Measurements from ENCODE around the gene FSTL4. TPM values are rescaled to one million over a fixed set of nuclear protein-coding genes. Genes with fewer than 3 reads are reported as not detected.

FSTL4 gene
- polyA plus RNA-seq, 3 donors, result not detected

GRCh38 chr5:133336121-133336968 lies 276.0 kb downstream of the FSTL4 start:
- no peak overlapping the region for H3K4me2 ChIP-seq (replicated peaks; ENCODE audit: extremely low read depth, low read length, poor library complexity, severe bottlenecking)
- H3K4me3 Mint-ChIP-seq, result no peak overlapping the region
- no peaks in the 10 kb centered on the region for H3K36me3 Mint-ChIP-seq
- H2AFZ ChIP-seq (ENCODE audit: insufficient read depth, low read depth, low read length, poor library complexity, severe bottlenecking), result no peak overlapping the region
- no peaks in the 10 kb centered on the region for H3K9me3 ChIP-seq (replicated peaks in 1 of 2; ENCODE audit: control insufficient read depth in 1 of 2, insufficient read depth in 1 of 2, low read length in 2 of 2)
- no peak overlapping the region for H3K27ac ChIP-seq (ENCODE audit: low read depth in 1 of 2, low read length in 2 of 2)
- H3K27me3 Mint-ChIP-seq (ENCODE audit: low read depth in 3 of 3), result peaks cover 0 to 4% (median 4%) of the 10 kb centered on the region in 3 donors
- H3K9me3 Mint-ChIP-seq, result no peaks in the 10 kb centered on the region
- no peaks in the 10 kb centered on the region for H4K20me1 ChIP-seq (ENCODE audit: insufficient read depth, low read length)
- H3K4me3 ChIP-seq (replicated peaks in 1 of 3; ENCODE audit: low read depth in 2 of 3, low read length in 3 of 3), result no peak overlapping the region
- H3K4me1 ChIP-seq (ENCODE audit: control insufficient read depth in 1 of 2, insufficient read depth in 2 of 2, low read length in 2 of 2), result no peaks in the 10 kb centered on the region
- intact Hi-C loops (cut with micrococcal nuclease), result no loop called here
- H3K79me2 ChIP-seq (ENCODE audit: insufficient read depth, low read length), result no peaks in the 10 kb centered on the region
- DNase-seq, result no peak
- H3K4me1 Mint-ChIP-seq, result peaks cover 3% of the 10 kb centered on the region
- no peaks in the 10 kb centered on the region for H3K27me3 ChIP-seq (ENCODE audit: control insufficient read depth in 2 of 2, insufficient read depth in 2 of 2, low read length in 2 of 2)
- H3K9ac ChIP-seq (ENCODE audit: insufficient read depth, low read length, poor library complexity, severe bottlenecking), result no peak overlapping the region
- 75% methylated on average over 1 of the region's 12 CpGs for WGBS (ENCODE audit: insufficient coverage)
- H3K36me3 ChIP-seq (replicated peaks in 1 of 2; ENCODE audit: control insufficient read depth in 1 of 2, insufficient read depth in 2 of 2, low read length in 2 of 2), result no peaks in the 10 kb centered on the region
- no peak overlapping the region for H3K27ac Mint-ChIP-seq
- TF ChIP-seq CTCF (IDR thresholded peaks at IDR 0.05), result no peak

DNA sequence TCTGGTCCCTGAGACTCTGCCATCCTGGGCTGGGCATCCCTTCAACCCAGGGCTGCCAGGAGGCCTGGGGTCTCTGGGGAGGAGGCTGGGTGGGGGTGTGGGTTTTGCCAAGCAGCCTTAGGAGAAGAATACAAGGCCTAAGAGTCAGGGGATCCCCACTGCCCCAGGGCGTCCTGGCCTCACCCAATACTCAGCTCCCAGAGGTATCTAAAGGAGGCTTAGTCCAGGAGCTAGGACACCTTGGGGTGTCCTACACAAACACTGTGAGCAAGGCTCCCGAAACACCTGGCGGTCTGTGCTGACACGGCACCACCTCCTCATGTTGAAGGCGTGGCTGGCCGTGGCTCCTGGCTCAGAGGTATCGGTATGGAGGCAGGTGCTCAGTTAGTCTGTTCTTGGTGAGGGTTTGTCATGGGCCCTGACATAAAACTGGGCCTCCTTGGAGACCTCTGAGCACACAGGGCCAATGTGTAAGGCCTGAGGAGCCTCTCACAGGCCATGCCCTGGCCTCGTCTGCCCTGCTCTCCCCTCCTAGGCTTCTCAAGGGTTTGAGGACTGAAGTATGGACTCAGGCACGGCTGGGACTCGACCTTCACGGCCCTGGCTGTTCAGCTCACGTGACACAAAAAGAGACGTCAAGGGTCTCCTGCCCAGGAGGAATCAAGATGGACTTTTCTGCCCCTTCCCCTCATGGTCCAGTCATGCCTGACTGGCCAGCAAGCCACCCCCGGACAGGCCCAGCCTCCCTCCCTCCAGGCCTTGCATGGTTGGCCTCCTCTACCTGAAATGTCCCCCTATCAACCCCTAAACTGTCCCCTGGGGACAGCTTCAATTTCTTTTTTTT lies 277.3 kb downstream of the FSTL4 start:
- H3K79me2 ChIP-seq (ENCODE audit: insufficient read depth, low read length), result no peaks in the 10 kb centered on the region
- Mint-ChIP-seq H3K9me3 (no peaks in the 10 kb centered on the region), H3K4me3 (no peak overlapping the region), H3K36me3 (no peaks in the 10 kb centered on the region), H3K27ac (no peak overlapping the region), H3K27me3 (ENCODE audit: low read depth in 3 of 3) (peaks cover 0 to 4% (median 4%) of the 10 kb centered on the region in 3 donors), H3K4me1 (no peaks in the 10 kb centered on the region)
- H3K4me2 ChIP-seq (replicated peaks; ENCODE audit: extremely low read depth, low read length, poor library complexity, severe bottlenecking), result no peak overlapping the region
- H3K27me3 ChIP-seq (ENCODE audit: control insufficient read depth in 2 of 2, insufficient read depth in 2 of 2, low read length in 2 of 2), result no peaks in the 10 kb centered on the region
- 92% methylated on average over 13 of the region's 14 CpGs for WGBS (ENCODE audit: insufficient coverage)
- no peaks in the 10 kb centered on the region for H3K4me1 ChIP-seq (ENCODE audit: control insufficient read depth in 1 of 2, insufficient read depth in 2 of 2, low read length in 2 of 2)
- intact Hi-C loops (cut with micrococcal nuclease), result no loop called here
- no peak overlapping the region for H3K27ac ChIP-seq (ENCODE audit: low read depth in 1 of 2, low read length in 2 of 2)
- H4K20me1 ChIP-seq (ENCODE audit: insufficient read depth, low read length), result no peaks in the 10 kb centered on the region
- no peak overlapping the region for H3K9ac ChIP-seq (ENCODE audit: insufficient read depth, low read length, poor library complexity, severe bottlenecking)
- H3K36me3 ChIP-seq (replicated peaks in 1 of 2; ENCODE audit: control insufficient read depth in 1 of 2, insufficient read depth in 2 of 2, low read length in 2 of 2), result no peaks in the 10 kb centered on the region
- no peak for DNase-seq
- no peaks in the 10 kb centered on the region for H3K9me3 ChIP-seq (replicated peaks in 1 of 2; ENCODE audit: control insufficient read depth in 1 of 2, insufficient read depth in 1 of 2, low read length in 2 of 2)
- no peak for TF ChIP-seq CTCF (IDR thresholded peaks at IDR 0.05)
- H2AFZ ChIP-seq (ENCODE audit: insufficient read depth, low read depth, low read length, poor library complexity, severe bottlenecking), result no peak overlapping the region
- no peak overlapping the region for H3K4me3 ChIP-seq (replicated peaks in 1 of 3; ENCODE audit: low read depth in 2 of 3, low read length in 3 of 3)

Data from CD14-positive monocyte (primary cell).